Endothelial cell of umbilical vein (primary cell): Measurements from ENCODE around the gene PTGES3. TPM values are rescaled to one million over a fixed set of nuclear protein-coding genes. Genes with fewer than 3 reads are reported as not detected.

Experiments
- BruUV-seq: library from RNA; stranded (reverse); fragments of 400-500 nt; replicated peaks from 2 replicates; lab custom pipeline; 2021; lab: Mats Ljungman, UMichigan
- CTCF ChIA-PET: fragments of 300-600, 350-600 bp; sonication (Branson Sonifier 250); formaldehyde crosslinking; loops from one replicate; lab custom pipeline; 2021; ENCODE audit warnings: antibody characterized with exemption, inconsistent platforms; lab: Charles Lee
- POLR2A ChIA-PET: fragments of 300-600, 350-600 bp; sonication (Branson Sonifier 250); formaldehyde crosslinking; loops from one replicate; lab custom pipeline; 2021; ENCODE audit warnings: antibody characterized with exemption, inconsistent platforms; lab: Charles Lee
- DNase-seq: peaks from one replicate; pipeline ENCODE4 v3.0.0-alpha.2; 2011; ENCODE audit warnings: low read depth, low spot score
- FAIRE-seq: peaks from 2 replicates; lab custom pipeline; 2011; peaks lifted over from hg19 to GRCh38; lab: Jason Lieb, UNC
- H2AFZ ChIP-seq: 2 replicates; pipeline ENCODE4 v1.6.0; 2012; ENCODE audit warnings: low read depth, low read length, control low read depth, inconsistent platforms
- H3K27ac ChIP-seq: 2 replicates; pipeline ENCODE4 v1.5.1; 2011; ENCODE audit warnings: low read depth, mild to moderate bottlenecking, control low read depth, low read length, moderate library complexity; ENCODE audit not compliant: insufficient read depth
- H3K27me3 ChIP-seq, 2 experiments: 2 replicates each; pipeline versions ENCODE4 v1.6.0 to v1.6.1; 2011; ENCODE audit warnings: low read length in 2 of 2, mixed read lengths in 1 of 2; ENCODE audit not compliant: control insufficient read depth in 2 of 2, insufficient read depth in 2 of 2
- H3K36me3 ChIP-seq, 2 experiments: 2 replicates in 1 of 2; 3 replicates in 1 of 2; pipeline ENCODE4 v1.5.1; 2011; ENCODE audit warnings: low read length in 2 of 2, mild to moderate bottlenecking in 1 of 2, moderate library complexity in 1 of 2; ENCODE audit not compliant: control insufficient read depth in 2 of 2, insufficient read depth in 2 of 2; ENCODE audit errors: extremely low read depth in 1 of 2
- H3K4me1 ChIP-seq: 3 replicates; pipeline ENCODE4 v1.5.1; 2011; ENCODE audit warnings: mild to moderate bottlenecking, low read length; ENCODE audit not compliant: control insufficient read depth, insufficient read depth; ENCODE audit errors: extremely low read depth
- H3K4me2 ChIP-seq: 2 replicates; pipeline ENCODE4 v1.6.1; 2011; ENCODE audit warnings: low read length, control low read depth, mixed read lengths; ENCODE audit not compliant: insufficient read depth
- H3K4me3 ChIP-seq, 3 experiments: fragments of 200-600 bp in 1 of 3; sonication (generic), shearing (Covaris generic) in 1 of 3; replicated peaks in 1 of 3; 2 replicates each; pipeline ENCODE4 v1.5.1; 2011 to 2016; ENCODE audit warnings: control low read depth in 3 of 3, low read length in 3 of 3, mild to moderate bottlenecking in 2 of 3, inconsistent platforms in 1 of 3, low read depth in 1 of 3, moderate library complexity in 1 of 3; ENCODE audit not compliant: insufficient read depth in 1 of 3
- H3K79me2 ChIP-seq: 2 replicates; pipeline ENCODE4 v1.6.0; 2012; ENCODE audit warnings: low read length, inconsistent platforms; ENCODE audit not compliant: control insufficient read depth, insufficient read depth
- H3K9ac ChIP-seq: replicated peaks from 2 replicates; pipeline ENCODE3; 2011; ENCODE audit warnings: low read length, control low read depth; ENCODE audit not compliant: insufficient read depth; ENCODE audit errors: extremely low read depth
- H3K9me1 ChIP-seq: replicated peaks from 3 replicates; pipeline ENCODE4 v1.6.0; 2011; ENCODE audit warnings: mild to moderate bottlenecking, low read length; ENCODE audit not compliant: control insufficient read depth, insufficient read depth; ENCODE audit errors: extremely low read depth
- H3K9me3 ChIP-seq: replicated peaks from 2 replicates; pipeline ENCODE4 v1.5.1; 2012; ENCODE audit warnings: low read length, inconsistent platforms; ENCODE audit not compliant: control insufficient read depth, insufficient read depth
- H4K20me1 ChIP-seq: replicated peaks from 2 replicates; pipeline ENCODE3; 2011; ENCODE audit warnings: mild to moderate bottlenecking, low read length; ENCODE audit not compliant: control insufficient read depth, insufficient read depth; ENCODE audit errors: extremely low read depth
- EZH2 ChIP-seq: IDR thresholded peaks from 2 replicates; pipeline ENCODE4 v1.6.1; 2012; ENCODE audit warnings: borderline replicate concordance, low read depth, mild to moderate bottlenecking, moderate library complexity, low read length, inconsistent platforms; ENCODE audit not compliant: severe bottlenecking
- FOS ChIP-seq: IDR thresholded peaks from 2 replicates; pipeline ENCODE4 v1.6.1; 2011; ENCODE audit warnings: mild to moderate bottlenecking, low read length, moderate library complexity, borderline replicate concordance; ENCODE audit not compliant: insufficient read depth
- GATA2 ChIP-seq: IDR thresholded peaks from 2 replicates; pipeline ENCODE4 v1.7.0; 2011; ENCODE audit warnings: low read depth, mild to moderate bottlenecking, moderate library complexity, mixed read lengths, low read length; ENCODE audit not compliant: insufficient read length, insufficient read depth
- JUN ChIP-seq: IDR thresholded peaks from 2 replicates; pipeline ENCODE4 v1.6.1; 2011; ENCODE audit warnings: borderline replicate concordance, low read depth; ENCODE audit not compliant: insufficient read length, insufficient read depth
- MYC ChIP-seq: IDR thresholded peaks from one replicate; pipeline ENCODE4 v1.6.1; 2011; ENCODE audit warnings: mild to moderate bottlenecking, low read depth, low read length
- POLR2A ChIP-seq: IDR thresholded peaks from 2 replicates; pipeline ENCODE4 v1.6.1; 2012; ENCODE audit warnings: low read depth, mild to moderate bottlenecking, control low read depth, low read length
- POLR2AphosphoS5 ChIP-seq: IDR thresholded peaks from 2 replicates; pipeline ENCODE4 v1.6.1; 2012; ENCODE audit warnings: low read depth, mild to moderate bottlenecking, control low read depth, low read length, moderate library complexity; ENCODE audit not compliant: insufficient read depth
- dilution Hi-C: fragments of 300-500 bp; cut with MboI; formaldehyde crosslinking; loops from one replicate; pipeline ENCODE4 v1.15.0; 2019; ENCODE audit warnings: low sequenced_read_pairs; ENCODE audit not compliant: extremely low pct_ligation_motif_present
- intact Hi-C: fragments of 100-400 bp; cut with micrococcal nuclease; formaldehyde crosslinking; loops from one replicate; pipeline ENCODE4 v1.10.0; 2022
- polyA plus RNA-seq, 4 experiments: library from polyadenylated mRNA; depleted of rRNA in 3 of 4; stranded (reverse) in 3 of 4; unstranded in 1 of 4; fragments of >200 nt; gene quantifications; 2 replicates each; pipeline versions ENCODE4 v1.2.1 to v1.2.3, GENCODE V29; 2011 to 2012; ENCODE audit warnings: missing spikeins in 1 of 4
- total RNA-seq: library from RNA; stranded (reverse); gene quantifications from 2 replicates; pipeline ENCODE4 v1.2.3, GENCODE V29; 2021
- TF ChIP-seq, protein P1 (sequence below): IDR thresholded peaks from 2 replicates; pipeline ENCODE4 v1.6.1; 2011; ENCODE audit not compliant: insufficient read depth, insufficient read length
- TF ChIP-seq, protein P2 (sequence below), 2 donors: IDR thresholded peaks; 1 replicate in 1 of 2; 2 replicates in 1 of 2; pipeline ENCODE4 v1.5.1; 2011; ENCODE audit warnings: low read length in 2 of 2, mild to moderate bottlenecking in 2 of 2, moderate library complexity in 2 of 2, control low read depth in 1 of 2, inconsistent platforms in 1 of 2, low read depth in 1 of 2; ENCODE audit not compliant: insufficient read depth in 1 of 2; ENCODE audit errors: extremely low read depth in 1 of 2

PTGES3 gene
- total and polyA plus RNA-seq, 2 donors (not counting 3 experiments of a cell fraction or from before 2014, with no cell fraction given), result 48.5 to 278 TPM

- peaks cover 43% of the 10 kb centered on the region for H3K4me1 ChIP-seq
- no peak overlapping the region for H3K9ac ChIP-seq
- H4K20me1 ChIP-seq, result no peaks in the 10 kb centered on the region
- POLR2A ChIA-PET, result no interaction called here
- H3K27ac ChIP-seq, result no peak overlapping the region
- no peaks in the 10 kb centered on the region for H3K9me3 ChIP-seq
- H3K27me3 ChIP-seq, result no peaks in the 10 kb centered on the region
- BruUV-seq, result no TSS peak
- no peak for FAIRE-seq
- no peak for DNase-seq
- no peaks in the 10 kb centered on the region for H3K9me1 ChIP-seq
- peak overlapping the region; percentile 71 for H3K4me2 ChIP-seq
- H2AFZ ChIP-seq, result no peak overlapping the region
- H3K4me3 ChIP-seq, result peak overlapping the region; percentile 6 to 76 (median 21)
- dilution Hi-C loops, result no loop called here
- H3K79me2 ChIP-seq, result peaks cover 29% of the 10 kb centered on the region
- TF ChIP-seq, protein P1, sequence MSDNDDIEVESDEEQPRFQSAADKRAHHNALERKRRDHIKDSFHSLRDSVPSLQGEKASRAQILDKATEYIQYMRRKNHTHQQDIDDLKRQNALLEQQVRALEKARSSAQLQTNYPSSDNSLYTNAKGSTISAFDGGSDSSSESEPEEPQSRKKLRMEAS, result no peak
- peaks cover 7 to 10% of the 10 kb centered on the region in 2 experiments for H3K36me3 ChIP-seq
- intact Hi-C loops, result loop anchor here (2.0 kb wide), 1 partner anchor 895 kb away; no protein-coding TSS in a partner anchor
- CTCF ChIA-PET, result interaction anchor here (1.8 to 3.9 kb wide), 3 partner anchors 11 to 113 kb away, joined by 6 to 150 read pairs (median 90); partner anchors contain the start of gene RBMS2
Measured at GRCh38 chr12:56633468-56634241, 54.4 kb downstream of the PTGES3 start.

DNA sequence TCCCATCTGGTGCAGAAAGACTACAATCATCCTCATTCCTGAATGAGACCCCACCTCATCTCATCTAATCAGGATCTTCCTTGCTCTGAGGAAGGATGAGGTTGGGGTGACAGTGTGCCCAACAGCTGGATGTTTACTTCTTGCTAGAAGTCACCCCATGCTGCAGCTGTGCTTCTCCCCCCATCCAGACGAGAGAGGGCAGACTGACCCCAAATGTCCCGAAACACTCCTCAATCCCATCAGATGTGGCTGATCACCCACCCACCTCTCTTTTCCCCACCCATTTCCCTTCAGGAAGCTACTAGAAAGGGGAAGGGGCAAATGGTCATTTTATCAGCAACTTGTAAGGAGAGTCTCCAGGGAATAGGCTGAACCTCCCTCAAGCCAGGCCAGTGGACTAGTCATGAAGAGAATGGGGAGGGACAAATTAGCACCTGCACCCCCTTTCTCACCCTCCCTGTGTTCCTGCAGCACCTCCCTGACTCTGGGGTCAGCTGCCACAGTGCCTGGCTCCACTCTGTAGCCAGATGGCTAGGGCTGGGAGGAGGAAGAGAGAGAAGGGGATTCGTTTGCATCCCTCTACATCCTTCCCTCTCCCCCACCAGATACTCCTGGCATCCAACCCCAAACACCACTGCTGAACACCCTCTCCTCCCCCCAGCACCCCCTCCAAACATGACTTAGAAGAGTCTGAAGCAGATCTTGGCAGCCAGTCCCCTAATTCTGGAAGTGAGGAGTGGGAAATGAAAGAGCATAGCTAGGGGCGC is 55.2 kb downstream of the PTGES3 start:
- TF ChIP-seq, protein P1, result no peak
- TF ChIP-seq JUN, result no peak
- TF ChIP-seq GATA2, result no peak
- TF ChIP-seq POLR2A, result no peak
- TF ChIP-seq FOS, result no peak
- no peak for TF ChIP-seq POLR2AphosphoS5
- TF ChIP-seq, protein P2, sequence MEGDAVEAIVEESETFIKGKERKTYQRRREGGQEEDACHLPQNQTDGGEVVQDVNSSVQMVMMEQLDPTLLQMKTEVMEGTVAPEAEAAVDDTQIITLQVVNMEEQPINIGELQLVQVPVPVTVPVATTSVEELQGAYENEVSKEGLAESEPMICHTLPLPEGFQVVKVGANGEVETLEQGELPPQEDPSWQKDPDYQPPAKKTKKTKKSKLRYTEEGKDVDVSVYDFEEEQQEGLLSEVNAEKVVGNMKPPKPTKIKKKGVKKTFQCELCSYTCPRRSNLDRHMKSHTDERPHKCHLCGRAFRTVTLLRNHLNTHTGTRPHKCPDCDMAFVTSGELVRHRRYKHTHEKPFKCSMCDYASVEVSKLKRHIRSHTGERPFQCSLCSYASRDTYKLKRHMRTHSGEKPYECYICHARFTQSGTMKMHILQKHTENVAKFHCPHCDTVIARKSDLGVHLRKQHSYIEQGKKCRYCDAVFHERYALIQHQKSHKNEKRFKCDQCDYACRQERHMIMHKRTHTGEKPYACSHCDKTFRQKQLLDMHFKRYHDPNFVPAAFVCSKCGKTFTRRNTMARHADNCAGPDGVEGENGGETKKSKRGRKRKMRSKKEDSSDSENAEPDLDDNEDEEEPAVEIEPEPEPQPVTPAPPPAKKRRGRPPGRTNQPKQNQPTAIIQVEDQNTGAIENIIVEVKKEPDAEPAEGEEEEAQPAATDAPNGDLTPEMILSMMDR (IDR thresholded peaks at IDR 0.05; ENCODE audit: extremely low read depth in 1 of 2, insufficient read depth in 1 of 2, low read depth in 1 of 2, low read length in 2 of 2), result no peak
- TF ChIP-seq EZH2, result no peak
- no peak for TF ChIP-seq MYC
- H3K4me2 ChIP-seq, result no peak overlapping the region
- intact Hi-C loops, result loop anchor here (2.0 kb wide), 1 partner anchor 894 kb away; no protein-coding TSS in a partner anchor
- H3K4me1 ChIP-seq, result peaks cover 49% of the 10 kb centered on the region
- dilution Hi-C loops, result no loop called here
- no peaks in the 10 kb centered on the region for H4K20me1 ChIP-seq
- H3K27ac ChIP-seq, result no peak overlapping the region
- peaks cover 37% of the 10 kb centered on the region for H3K79me2 ChIP-seq
- H3K4me3 ChIP-seq, result no peak overlapping the region
- H3K27me3 ChIP-seq, result no peaks in the 10 kb centered on the region
- H3K9ac ChIP-seq, result no peak overlapping the region
- DNase-seq (no peak), FAIRE-seq (no peak)
- BruUV-seq, result no TSS peak
- CTCF ChIA-PET, result no interaction called here
- POLR2A ChIA-PET, result no interaction called here
- H2AFZ ChIP-seq, result no peak overlapping the region
- no peaks in the 10 kb centered on the region for H3K9me1 ChIP-seq
- H3K36me3 ChIP-seq, result peaks cover 2 to 4% of the 10 kb centered on the region in 2 experiments
- H3K9me3 ChIP-seq, result no peaks in the 10 kb centered on the region
